Mucosa of stomach (tissue), 1 donor: ENCODE results near the gene PYROXD2.

Source experiments
- H3K27me3 ChIP-seq: one replicate; pipeline ENCODE4 v1.7.0; 2013; ENCODE audit warnings: mild to moderate bottlenecking, low read length; ENCODE audit not compliant: control insufficient read depth, insufficient read depth
- H3K36me3 ChIP-seq: one replicate; pipeline ENCODE4 v1.7.0; 2013; ENCODE audit warnings: low read length; ENCODE audit not compliant: control insufficient read depth, insufficient read depth
- H3K4me1 ChIP-seq: one replicate; pipeline ENCODE4 v1.7.0; 2013; ENCODE audit warnings: mild to moderate bottlenecking, low read length; ENCODE audit not compliant: control insufficient read depth, insufficient read depth
- H3K4me3 ChIP-seq: one replicate; pipeline ENCODE4 v1.7.0; 2013; ENCODE audit warnings: low read length
- H3K9ac ChIP-seq: one replicate; pipeline ENCODE4 v1.7.0; 2013; ENCODE audit warnings: mild to moderate bottlenecking, low read length, moderate library complexity
- H3K9me3 ChIP-seq: one replicate; pipeline ENCODE4 v1.7.0; 2013; ENCODE audit warnings: mild to moderate bottlenecking, low read length, moderate library complexity; ENCODE audit not compliant: control insufficient read depth
- donor health status: Pancreatic carcinoma.

Gene PYROXD2

DNA sequence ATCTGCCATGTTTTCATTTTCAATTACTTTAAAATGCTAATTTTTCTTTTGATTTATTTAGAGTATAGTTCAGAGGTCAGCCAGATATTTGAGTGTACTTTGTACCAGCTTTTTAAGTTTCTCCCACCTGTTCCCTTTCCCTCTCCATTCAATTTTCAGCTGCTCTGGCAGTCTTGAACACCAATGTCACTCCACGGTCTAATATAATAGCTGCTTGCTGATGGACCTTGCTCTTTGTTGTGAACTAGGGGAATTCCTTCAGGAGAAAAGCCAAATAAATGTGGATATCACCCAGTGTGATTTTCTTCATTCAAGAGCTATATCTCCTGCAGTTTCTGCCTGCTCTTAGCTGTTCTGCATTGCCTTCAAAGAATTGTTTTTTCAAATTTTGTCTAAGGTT is 35.6 kb upstream of the PYROXD2 start:
- H3K9ac ChIP-seq = no peak overlapping the region
- H3K4me3 ChIP-seq = no peak overlapping the region
- H3K36me3 ChIP-seq = no peaks in the 10 kb centered on the region
- H3K9me3 ChIP-seq = no peaks in the 10 kb centered on the region
- peaks cover 9% of the 10 kb centered on the region for H3K4me1 ChIP-seq
- peaks cover 7% of the 10 kb centered on the region for H3K27me3 ChIP-seq

DNA sequence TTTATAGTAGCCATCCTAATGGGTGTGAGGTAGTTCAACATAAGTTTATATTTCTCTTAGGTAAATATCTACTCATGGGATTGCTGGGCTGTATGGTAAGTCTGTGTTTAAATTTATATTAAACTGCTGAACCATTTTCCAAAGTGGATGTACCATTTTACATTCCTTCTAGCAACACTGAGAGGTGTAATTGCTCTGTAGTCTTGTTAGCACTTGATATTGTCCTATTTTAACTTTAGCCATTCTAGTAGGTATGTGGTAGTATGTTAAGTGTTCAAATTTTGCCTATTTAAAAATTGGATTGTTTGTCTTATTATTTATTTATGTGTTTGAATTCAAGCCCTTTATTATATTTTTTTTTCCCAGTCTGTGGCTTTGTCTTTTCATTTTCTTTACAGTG is 34.3 kb upstream of the PYROXD2 start:
- Histone ChIP-seq H3K4me3 (no peak overlapping the region), H3K36me3 (peaks cover 4% of the 10 kb centered on the region), H3K9me3 (no peaks in the 10 kb centered on the region), H3K4me1 (peaks cover 11% of the 10 kb centered on the region), H3K27me3 (peaks cover 7% of the 10 kb centered on the region), H3K9ac (no peak overlapping the region)

DNA sequence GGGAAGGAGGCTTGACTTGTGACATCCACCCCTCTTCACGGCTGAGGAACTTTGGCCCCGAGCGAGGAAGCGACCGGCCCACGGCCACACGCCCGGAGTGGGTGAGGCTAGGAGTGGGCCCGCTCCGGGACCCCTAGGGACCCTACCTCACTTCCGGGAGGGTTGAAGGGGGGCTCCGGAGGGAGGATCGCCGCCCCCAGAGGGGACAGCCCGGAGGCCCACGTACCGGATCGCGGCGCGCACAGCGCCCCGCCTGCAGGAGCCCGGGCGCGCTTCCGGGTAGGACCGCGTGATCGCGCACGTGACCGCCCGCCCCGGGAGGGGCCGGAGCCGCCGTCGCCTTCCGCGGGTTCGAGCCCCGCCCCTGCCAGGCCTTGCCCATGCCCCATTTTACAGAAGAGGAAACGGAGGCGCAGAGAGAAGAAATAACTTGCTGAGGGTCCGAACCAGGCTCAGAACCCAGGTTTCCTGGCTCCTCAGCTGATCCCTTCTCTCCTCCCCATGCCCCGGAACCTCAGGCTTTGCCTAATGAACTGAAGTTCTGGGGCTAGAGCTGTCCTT is 31.8 kb upstream of the PYROXD2 start, which contains the start of gene HPS1:
TSS of gene HPS1 (minus strand) at position 275 of the 561 bp plus-strand sequence. CDS start 3,695 bp downstream, outside the sequence.
- no peaks in the 10 kb centered on the region for H3K27me3 ChIP-seq
- no peaks in the 10 kb centered on the region for H3K9me3 ChIP-seq
- peak within 1 kb of the TSS; percentile 88 for H3K4me3 ChIP-seq
- peak within 1 kb of the TSS; percentile 93 for H3K9ac ChIP-seq
- peaks cover 11% of the 10 kb centered on the region for H3K4me1 ChIP-seq
- peaks cover 11% of the 10 kb centered on the region for H3K36me3 ChIP-seq

DNA sequence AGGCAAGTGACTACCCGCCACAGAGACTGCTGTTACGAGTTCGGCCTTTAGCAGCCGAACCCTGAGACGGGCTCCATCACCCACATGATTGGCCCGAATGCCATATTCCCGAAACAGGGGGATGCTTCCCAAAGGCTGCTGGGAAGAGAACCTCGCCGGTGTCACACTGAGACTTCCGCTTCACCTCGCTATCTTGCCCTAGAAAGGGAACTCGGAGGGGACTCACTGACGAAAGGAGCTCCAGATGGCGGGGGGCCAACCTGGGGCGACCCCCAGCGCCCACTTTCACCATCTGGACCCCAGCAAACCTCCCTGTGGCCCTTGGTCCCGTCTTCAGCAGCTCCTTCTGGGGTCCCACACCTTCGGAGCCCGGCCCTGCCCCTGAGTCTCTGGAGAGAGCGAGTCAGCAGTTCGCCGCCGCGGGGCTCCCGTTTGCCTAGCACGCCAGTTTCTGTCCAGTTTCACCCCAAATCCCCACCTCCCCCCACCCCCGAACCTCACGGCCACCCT is 31.2 kb upstream of the PYROXD2 start:
- Histone ChIP-seq H3K27me3 (no peaks in the 10 kb centered on the region), H3K9ac (peak overlapping the region; percentile 93), H3K9me3 (no peaks in the 10 kb centered on the region), H3K36me3 (peaks cover 11% of the 10 kb centered on the region), H3K4me3 (peak overlapping the region; percentile 88), H3K4me1 (peaks cover 11% of the 10 kb centered on the region)

DNA sequence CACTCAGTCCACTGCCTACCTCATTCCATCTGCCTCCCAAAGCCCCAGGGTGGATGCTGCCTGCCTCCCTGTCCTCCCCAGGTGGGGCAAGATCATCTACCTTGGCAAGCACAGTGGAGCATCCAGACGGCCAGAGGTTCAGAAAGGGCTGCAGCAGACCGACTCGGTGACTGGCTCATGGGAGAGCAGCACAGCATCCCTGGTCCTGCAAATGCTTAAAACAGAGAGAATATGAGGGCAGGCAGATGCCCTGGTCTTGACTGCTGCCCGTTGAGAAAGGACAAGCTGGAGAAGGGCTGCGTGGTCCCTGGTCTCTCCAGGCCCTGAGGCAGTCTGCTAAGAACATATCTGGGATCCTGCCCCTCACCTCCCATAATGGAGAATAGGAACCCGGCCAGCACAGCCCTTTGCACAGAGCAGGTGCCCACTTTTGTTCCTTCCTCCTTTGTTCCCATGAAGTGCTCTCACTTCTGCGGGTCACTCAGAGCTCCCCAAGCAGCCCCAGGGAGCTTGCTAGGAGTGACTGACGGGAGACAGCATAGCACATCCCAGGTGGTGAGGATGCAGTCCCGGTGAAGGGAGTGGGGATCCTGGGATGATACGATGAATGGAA is 30.3 kb upstream of the PYROXD2 start:
- peaks cover 11% of the 10 kb centered on the region for H3K36me3 ChIP-seq
- peak overlapping the region; percentile 88 for H3K4me3 ChIP-seq

DNA sequence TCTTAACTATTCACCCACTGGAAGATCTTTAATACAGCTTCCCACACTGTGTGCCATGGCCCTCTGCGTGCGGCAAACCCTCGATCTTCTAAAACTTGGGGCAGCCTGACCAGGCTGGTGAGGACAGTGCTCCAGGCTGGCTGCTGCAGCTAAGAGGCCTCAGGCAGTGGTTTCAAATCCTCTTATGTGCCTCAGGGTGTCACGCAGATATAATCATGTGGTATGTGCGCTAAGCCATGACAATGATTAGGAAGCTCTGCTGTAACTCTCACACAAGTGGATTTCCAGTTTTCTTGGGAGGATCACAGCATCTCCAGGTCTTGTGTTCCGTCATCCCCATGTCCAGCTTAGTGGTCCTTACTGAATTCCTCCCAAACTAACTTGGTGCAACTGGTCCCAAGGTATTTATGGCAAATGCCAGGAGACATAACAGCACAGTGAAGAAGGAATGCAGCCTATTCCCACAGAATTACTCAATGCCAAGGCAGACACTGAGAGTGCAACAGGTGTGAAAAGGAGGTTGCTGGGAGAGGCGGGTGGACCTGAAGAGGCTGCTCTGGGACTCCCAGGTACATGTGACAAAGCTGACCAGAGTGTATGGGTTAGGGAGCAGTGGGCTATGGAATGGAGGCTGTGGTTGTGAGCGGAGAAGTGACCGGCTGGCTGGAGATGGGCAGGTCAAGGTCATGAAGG is 29.5 kb upstream of the PYROXD2 start:
- no peaks in the 10 kb centered on the region for H3K27me3 ChIP-seq

More for the DNA sequence above, 30.3 kb upstream of the PYROXD2 start:
- H3K9ac ChIP-seq = peak overlapping the region; percentile 93
- no peaks in the 10 kb centered on the region for H3K9me3 ChIP-seq
- H3K4me1 ChIP-seq = peaks cover 11% of the 10 kb centered on the region
- no peaks in the 10 kb centered on the region for H3K27me3 ChIP-seq

DNA sequence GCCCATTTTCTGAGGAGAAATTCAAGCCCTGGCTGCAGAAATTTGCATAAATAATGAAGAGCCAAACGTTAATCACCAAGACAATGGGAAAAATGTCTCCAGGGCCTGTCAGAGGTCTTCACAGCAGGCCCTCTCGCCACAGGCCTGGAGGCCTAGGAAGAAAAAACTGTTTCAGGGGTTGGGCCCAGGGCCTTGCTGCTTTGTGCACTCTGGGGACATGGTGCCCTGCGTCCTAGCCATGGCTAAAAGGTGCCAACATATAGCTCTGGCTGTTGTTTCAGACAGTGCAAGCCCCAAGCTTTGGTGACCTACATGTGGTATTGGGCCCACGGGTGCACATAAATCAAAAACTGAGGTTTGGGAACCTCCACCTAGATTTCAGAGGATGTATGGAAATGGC is 23.7 kb upstream of the PYROXD2 start:
- Histone ChIP-seq H3K9ac (no peak overlapping the region), H3K9me3 (no peaks in the 10 kb centered on the region), H3K36me3 (peaks cover 17% of the 10 kb centered on the region), H3K4me3 (no peak overlapping the region), H3K27me3 (no peaks in the 10 kb centered on the region), H3K4me1 (no peaks in the 10 kb centered on the region)

More for the DNA sequence above, 29.5 kb upstream of the PYROXD2 start:
- H3K36me3 ChIP-seq = peaks cover 11% of the 10 kb centered on the region
- H3K9ac ChIP-seq = no peak overlapping the region
- peaks cover 11% of the 10 kb centered on the region for H3K4me1 ChIP-seq
- H3K4me3 ChIP-seq = no peak overlapping the region
- H3K9me3 ChIP-seq = no peaks in the 10 kb centered on the region

DNA sequence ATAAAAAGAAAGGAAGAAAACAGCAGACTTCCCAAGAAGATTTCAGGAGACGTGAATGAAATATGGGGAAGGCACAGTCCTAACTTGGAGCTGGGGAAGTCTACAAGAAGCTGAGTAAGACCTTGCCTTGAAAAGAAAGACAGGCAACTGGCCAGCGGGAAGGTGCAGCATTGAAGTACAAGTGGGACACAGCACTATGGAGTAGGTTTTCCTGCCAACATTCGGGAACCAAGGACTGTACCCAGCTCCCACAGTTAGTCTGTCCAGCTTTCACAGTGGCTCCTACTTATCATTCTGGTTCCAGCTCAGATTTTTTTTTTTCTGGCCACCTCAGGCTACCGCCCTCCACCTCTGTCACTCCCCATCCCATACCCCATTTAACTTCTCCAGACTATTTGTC is 21.7 kb upstream of the PYROXD2 start:
- H3K4me3 ChIP-seq = no peak overlapping the region
- no peaks in the 10 kb centered on the region for H3K27me3 ChIP-seq
- no peak overlapping the region for H3K9ac ChIP-seq
- H3K9me3 ChIP-seq = no peaks in the 10 kb centered on the region
- H3K4me1 ChIP-seq = no peaks in the 10 kb centered on the region
- H3K36me3 ChIP-seq = peaks cover 14% of the 10 kb centered on the region

DNA sequence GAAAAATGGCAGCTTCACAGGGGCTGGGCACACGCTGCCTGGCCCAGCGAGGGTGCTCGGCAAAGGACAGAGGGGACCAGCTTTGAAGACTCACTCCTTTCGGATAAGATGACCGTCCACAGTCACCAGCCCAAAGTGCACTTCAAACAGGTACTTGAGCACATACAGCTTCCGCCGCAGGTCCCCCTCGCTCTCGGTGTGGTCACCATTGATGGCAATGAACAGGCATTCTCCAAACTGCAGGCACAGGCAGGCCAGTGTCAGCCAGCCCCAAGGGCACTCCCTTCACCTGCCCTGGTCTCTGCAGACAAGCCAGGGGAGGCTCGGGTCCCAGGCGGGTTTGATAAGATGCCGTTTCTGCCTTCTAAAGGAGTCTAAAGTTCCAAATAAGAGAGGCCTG is 20.2 kb upstream of the PYROXD2 start:
- H3K4me3 ChIP-seq = no peak overlapping the region
- no peak overlapping the region for H3K9ac ChIP-seq
- no peaks in the 10 kb centered on the region for H3K4me1 ChIP-seq
- H3K27me3 ChIP-seq = no peaks in the 10 kb centered on the region
- H3K36me3 ChIP-seq = peaks cover 14% of the 10 kb centered on the region
- H3K9me3 ChIP-seq = no peaks in the 10 kb centered on the region

DNA sequence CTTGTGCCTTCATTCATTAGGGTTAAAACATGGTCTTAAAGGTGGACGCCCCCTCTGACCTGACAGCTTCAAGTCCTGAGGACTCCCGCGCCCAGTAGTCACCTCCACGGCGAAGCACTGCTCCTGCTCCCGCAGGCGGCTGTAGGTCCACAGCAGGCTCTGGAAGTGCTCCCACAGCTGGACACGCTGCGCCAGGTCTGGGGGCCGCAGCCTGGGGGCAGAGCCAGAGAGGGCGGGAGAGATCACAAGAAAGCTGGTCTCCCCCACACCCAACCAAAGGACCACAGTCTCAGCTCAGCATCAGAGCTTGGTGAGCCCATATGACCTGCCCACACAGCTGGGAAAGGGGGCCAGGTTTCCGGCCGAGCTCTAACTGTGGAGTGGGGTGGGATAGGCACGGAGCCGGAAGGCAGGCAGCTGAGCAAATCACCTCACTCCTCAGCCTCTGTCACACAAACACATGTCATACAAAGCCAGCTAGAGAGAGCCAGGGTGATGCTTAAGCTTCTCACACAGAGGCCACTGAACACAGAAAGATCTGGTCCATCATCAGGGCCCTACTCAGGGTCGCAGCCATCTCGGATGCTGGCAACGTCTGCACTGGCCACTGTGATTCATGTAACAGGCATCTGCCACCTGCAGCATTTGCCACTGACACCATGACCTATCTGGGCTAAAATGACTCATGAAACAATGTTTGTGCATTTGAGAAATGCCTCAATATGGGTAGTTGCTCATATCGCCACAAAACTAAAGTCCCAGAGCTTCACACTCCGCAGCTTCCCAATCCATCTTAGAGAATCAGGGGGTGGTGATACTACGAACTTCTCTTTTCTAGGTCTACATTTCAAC is 19.1 kb upstream of the PYROXD2 start:
- no peak overlapping the region for H3K4me3 ChIP-seq
- no peaks in the 10 kb centered on the region for H3K9me3 ChIP-seq
- H3K9ac ChIP-seq = no peak overlapping the region
- H3K36me3 ChIP-seq = peaks cover 14% of the 10 kb centered on the region
- H3K27me3 ChIP-seq = no peaks in the 10 kb centered on the region
- H3K4me1 ChIP-seq = no peaks in the 10 kb centered on the region

DNA sequence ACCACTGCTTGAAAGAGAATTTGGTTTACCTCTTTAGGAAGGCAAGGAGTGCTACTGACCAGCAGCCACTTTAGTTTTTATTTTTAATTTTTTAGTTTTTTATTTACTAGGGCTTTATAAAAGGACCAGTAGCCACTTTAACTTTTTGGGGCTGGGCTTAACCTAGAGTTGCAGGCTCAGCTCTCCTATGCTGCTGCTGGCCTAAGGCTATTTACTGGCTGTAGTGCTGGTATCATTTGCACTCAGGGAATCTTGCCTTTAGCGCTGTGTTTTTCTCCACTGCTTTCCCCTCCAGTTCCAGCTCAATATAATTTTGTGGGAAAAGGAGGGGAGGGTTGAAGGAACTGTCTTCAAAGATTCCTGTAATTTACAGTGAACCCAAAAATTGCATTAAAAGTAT is 18.4 kb upstream of the PYROXD2 start:
- no peak overlapping the region for H3K4me3 ChIP-seq
- no peaks in the 10 kb centered on the region for H3K27me3 ChIP-seq
- H3K4me1 ChIP-seq = no peaks in the 10 kb centered on the region
- H3K9ac ChIP-seq = no peak overlapping the region
- no peaks in the 10 kb centered on the region for H3K9me3 ChIP-seq
- peaks cover 14% of the 10 kb centered on the region for H3K36me3 ChIP-seq
